Keratinocyte (primary cell): ENCODE results near the gene DDR2. TPM values are rescaled to one million over a fixed set of nuclear protein-coding genes. Genes with fewer than 3 reads are reported as not detected.

Experiments
- DNase-seq: peaks from one replicate; pipeline ENCODE4 v3.0.0-alpha.2; 2011; ENCODE audit warnings: low read depth, missing footprints, low spot score
- FAIRE-seq: peaks from 2 replicates; lab custom pipeline; 2011; peaks lifted over from hg19 to GRCh38; lab: Jason Lieb, UNC
- H2AFZ ChIP-seq: 2 replicates; pipeline ENCODE4 v1.6.0; 2012; ENCODE audit warnings: low read length, control low read depth, inconsistent platforms; ENCODE audit not compliant: control insufficient read depth
- H3K27ac ChIP-seq: 2 replicates; pipeline ENCODE4 v1.5.1; 2011; ENCODE audit warnings: low read length; ENCODE audit not compliant: control insufficient read depth, insufficient read depth
- H3K27me3 ChIP-seq: 3 replicates; pipeline ENCODE4 v1.6.0; 2011; ENCODE audit warnings: low read length; ENCODE audit not compliant: control insufficient read depth, insufficient read depth; ENCODE audit errors: extremely low read depth
- H3K36me3 ChIP-seq, 2 experiments: 2 replicates in 1 of 2; 3 replicates in 1 of 2; pipeline ENCODE4 v1.5.1; 2011; ENCODE audit warnings: low read length in 2 of 2, mild to moderate bottlenecking in 1 of 2; ENCODE audit not compliant: control insufficient read depth in 2 of 2, insufficient read depth in 2 of 2; ENCODE audit errors: extremely low read depth in 1 of 2
- H3K4me1 ChIP-seq: 3 replicates; pipeline ENCODE4 v1.5.1; 2011; ENCODE audit warnings: low read length; ENCODE audit not compliant: control insufficient read depth, insufficient read depth; ENCODE audit errors: extremely low read depth
- H3K4me2 ChIP-seq: 3 replicates; pipeline ENCODE4 v1.6.0; 2011; ENCODE audit warnings: low read depth, low read length; ENCODE audit not compliant: control insufficient read depth, insufficient read depth; ENCODE audit errors: extremely low read depth
- H3K4me3 ChIP-seq, 3 experiments: fragments of 200-600 bp in 1 of 3; sonication (generic) in 1 of 3; 2 replicates in 2 of 3; 3 replicates in 1 of 3; pipeline ENCODE4 v1.5.1; 2011 to 2016; ENCODE audit warnings: low read length in 3 of 3, mild to moderate bottlenecking in 3 of 3, control low read depth in 2 of 3, inconsistent platforms in 1 of 3, low read depth in 1 of 3, mixed read lengths in 1 of 3, mixed run types in 1 of 3, moderate library complexity in 1 of 3; ENCODE audit not compliant: control insufficient read depth in 2 of 3, insufficient read depth in 2 of 3; ENCODE audit errors: extremely low read depth in 1 of 3
- H3K79me2 ChIP-seq: 2 replicates; pipeline ENCODE4 v1.6.0; 2012; ENCODE audit warnings: low read length; ENCODE audit not compliant: control insufficient read depth, insufficient read depth
- H3K9ac ChIP-seq: 3 replicates; pipeline ENCODE4 v1.6.0; 2011; ENCODE audit warnings: low read length; ENCODE audit not compliant: control insufficient read depth, insufficient read depth; ENCODE audit errors: extremely low read depth
- H3K9me1 ChIP-seq: 3 replicates; pipeline ENCODE4 v1.6.0; 2011; ENCODE audit warnings: low read length; ENCODE audit not compliant: control insufficient read depth, insufficient read depth; ENCODE audit errors: extremely low read depth
- H3K9me3 ChIP-seq: 2 replicates; pipeline ENCODE4 v1.5.1; 2012; ENCODE audit warnings: low read depth, low read length; ENCODE audit not compliant: control insufficient read depth
- H4K20me1 ChIP-seq: 3 replicates; pipeline ENCODE4 v1.6.0; 2011; ENCODE audit warnings: low read length; ENCODE audit not compliant: control insufficient read depth, insufficient read depth; ENCODE audit errors: extremely low read depth
- EZH2 ChIP-seq: IDR thresholded peaks from one replicate; pipeline ENCODE4 v1.6.1; 2012; ENCODE audit warnings: inconsistent platforms, mild to moderate bottlenecking, low read length, moderate library complexity
- dilution Hi-C: fragments of 300-500 bp; cut with MboI; formaldehyde crosslinking; loops from one replicate; pipeline ENCODE4 v1.7.0; 2020; ENCODE audit warnings: low sequenced_read_pairs; ENCODE audit not compliant: extremely low pct_ligation_motif_present
- polyA plus RNA-seq, 5 experiments: library from polyadenylated mRNA; depleted of rRNA in 3 of 5; stranded (reverse) in 3 of 5; stranded (forward) in 1 of 5; unstranded in 1 of 5; fragments of >200 nt; gene quantifications; 1 replicate in 1 of 5; 2 replicates in 3 of 5; 3 replicates in 1 of 5; pipeline versions ENCODE4 v1.2.1 to v1.2.3, GENCODE V29; 2011 to 2012; ENCODE audit warnings: missing spikeins in 2 of 5, low read depth in 1 of 5, low replicate concordance in 1 of 5
- TF ChIP-seq, protein P1 (sequence below), 3 experiments: IDR thresholded peaks in 1 of 3; conservative IDR thresholded peaks in 1 of 3; optimal IDR thresholded peaks in 1 of 3; 2 replicates in 2 of 3; 3 replicates in 1 of 3; pipeline versions ENCODE3 to v1.5.1; 2011; ENCODE audit warnings: low read length in 3 of 3, mild to moderate bottlenecking in 3 of 3, moderate library complexity in 2 of 3, control low read depth in 1 of 3, inconsistent platforms in 1 of 3; ENCODE audit not compliant: insufficient read depth in 2 of 3; ENCODE audit errors: extremely low read depth in 1 of 3

The DDR2 gene
- polyA plus RNA-seq, 1 donor (not counting 4 experiments of a cell fraction or from before 2014, with no cell fraction given), result 0.39 TPM

DNA sequence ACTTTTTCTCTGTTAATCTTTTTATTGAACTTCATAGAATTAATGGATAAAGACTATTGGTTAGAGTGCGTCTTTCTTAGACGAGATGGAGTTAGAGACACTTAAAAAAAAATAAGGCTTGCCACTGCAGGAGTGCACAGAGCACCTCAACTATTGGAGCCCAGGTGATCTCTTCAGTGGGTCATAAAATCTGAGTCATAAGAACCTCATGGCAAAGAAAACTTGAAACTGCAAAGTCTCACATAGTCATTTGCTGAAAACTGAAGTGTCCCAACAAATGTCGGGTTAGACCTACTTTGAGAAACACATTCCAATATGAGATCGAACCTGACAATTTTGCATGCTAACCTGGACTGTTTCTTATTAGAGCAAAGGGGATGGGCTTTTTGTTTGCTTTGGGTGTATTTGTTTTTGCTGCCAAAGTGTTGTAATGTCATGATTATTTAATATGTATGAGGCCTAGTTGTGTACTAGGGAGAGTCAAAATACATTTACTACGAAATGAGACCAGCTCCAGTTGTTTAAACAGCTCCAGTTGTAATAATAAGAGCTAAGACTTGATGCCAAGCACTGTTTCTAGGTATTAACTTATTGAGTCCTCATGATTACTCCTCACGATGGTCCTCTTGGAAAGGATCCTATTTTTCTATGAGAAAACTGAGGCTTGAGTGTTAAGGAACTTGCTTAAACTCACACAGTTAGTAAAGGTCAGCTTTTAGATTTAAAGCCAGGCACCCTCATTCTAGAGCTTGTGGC is 65.1 kb downstream of the DDR2 start:
- peak overlapping the region; percentile 9 for H2AFZ ChIP-seq
- no peak for DNase-seq
- peaks cover 20% of the 10 kb centered on the region for H3K4me1 ChIP-seq
- no peaks in the 10 kb centered on the region for H3K9me3 ChIP-seq
- no peak for FAIRE-seq
- no peak overlapping the region for H3K9ac ChIP-seq
- no peaks in the 10 kb centered on the region for H3K36me3 ChIP-seq
- TF ChIP-seq, protein P1, sequence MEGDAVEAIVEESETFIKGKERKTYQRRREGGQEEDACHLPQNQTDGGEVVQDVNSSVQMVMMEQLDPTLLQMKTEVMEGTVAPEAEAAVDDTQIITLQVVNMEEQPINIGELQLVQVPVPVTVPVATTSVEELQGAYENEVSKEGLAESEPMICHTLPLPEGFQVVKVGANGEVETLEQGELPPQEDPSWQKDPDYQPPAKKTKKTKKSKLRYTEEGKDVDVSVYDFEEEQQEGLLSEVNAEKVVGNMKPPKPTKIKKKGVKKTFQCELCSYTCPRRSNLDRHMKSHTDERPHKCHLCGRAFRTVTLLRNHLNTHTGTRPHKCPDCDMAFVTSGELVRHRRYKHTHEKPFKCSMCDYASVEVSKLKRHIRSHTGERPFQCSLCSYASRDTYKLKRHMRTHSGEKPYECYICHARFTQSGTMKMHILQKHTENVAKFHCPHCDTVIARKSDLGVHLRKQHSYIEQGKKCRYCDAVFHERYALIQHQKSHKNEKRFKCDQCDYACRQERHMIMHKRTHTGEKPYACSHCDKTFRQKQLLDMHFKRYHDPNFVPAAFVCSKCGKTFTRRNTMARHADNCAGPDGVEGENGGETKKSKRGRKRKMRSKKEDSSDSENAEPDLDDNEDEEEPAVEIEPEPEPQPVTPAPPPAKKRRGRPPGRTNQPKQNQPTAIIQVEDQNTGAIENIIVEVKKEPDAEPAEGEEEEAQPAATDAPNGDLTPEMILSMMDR (optimal IDR thresholded peaks at IDR 0.05 in 1 of 3, IDR thresholded peaks at IDR 0.05 in 1 of 3, conservative IDR thresholded peaks at IDR 0.05 in 1 of 3; ENCODE audit: extremely low read depth in 1 of 3, insufficient read depth in 2 of 3, low read length in 3 of 3), result no peak
- TF ChIP-seq EZH2, result no peak
- H3K4me3 ChIP-seq, result no peak overlapping the region
- no peaks in the 10 kb centered on the region for H3K27me3 ChIP-seq
- peak overlapping the region; percentile 69 for H3K4me2 ChIP-seq
- H4K20me1 ChIP-seq, result no peaks in the 10 kb centered on the region
- H3K79me2 ChIP-seq, result no peaks in the 10 kb centered on the region
- H3K9me1 ChIP-seq, result no peaks in the 10 kb centered on the region
- no peak overlapping the region for H3K27ac ChIP-seq
- dilution Hi-C loops, result no loop called here

DNA sequence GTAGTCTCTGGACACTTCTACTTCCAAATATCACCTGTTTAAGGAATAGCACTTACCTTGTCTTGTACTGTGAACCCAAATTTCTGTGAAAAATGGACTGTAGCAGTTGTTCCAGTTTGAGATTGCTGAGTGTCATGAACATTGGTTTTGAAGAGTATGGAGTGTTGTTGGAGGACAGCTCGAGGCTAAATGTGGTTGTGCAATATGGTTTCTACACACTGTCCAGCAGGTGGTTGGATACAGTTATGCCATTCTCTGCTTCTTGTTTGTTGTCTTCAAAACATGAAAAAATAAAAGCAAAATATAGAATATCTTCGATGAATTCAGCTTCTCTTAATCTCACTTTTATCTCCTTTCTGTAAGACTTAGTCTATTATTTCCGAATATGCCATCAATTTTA is 67.1 kb downstream of the DDR2 start:
- H3K9me1 ChIP-seq, result no peaks in the 10 kb centered on the region
- H2AFZ ChIP-seq, result no peak overlapping the region
- H3K4me1 ChIP-seq, result peaks cover 20% of the 10 kb centered on the region
- H3K36me3 ChIP-seq, result no peaks in the 10 kb centered on the region
- no peak for DNase-seq
- no peak for FAIRE-seq
- no peak overlapping the region for H3K4me3 ChIP-seq
- H3K4me2 ChIP-seq, result no peak overlapping the region
- H4K20me1 ChIP-seq, result no peaks in the 10 kb centered on the region
- no peaks in the 10 kb centered on the region for H3K27me3 ChIP-seq
- H3K27ac ChIP-seq, result no peak overlapping the region
- no peaks in the 10 kb centered on the region for H3K9me3 ChIP-seq
- H3K79me2 ChIP-seq, result no peaks in the 10 kb centered on the region
- TF ChIP-seq EZH2, result no peak
- TF ChIP-seq, protein P1 (optimal IDR thresholded peaks at IDR 0.05 in 1 of 3, IDR thresholded peaks at IDR 0.05 in 1 of 3, conservative IDR thresholded peaks at IDR 0.05 in 1 of 3; ENCODE audit: extremely low read depth in 1 of 3, insufficient read depth in 2 of 3, low read length in 3 of 3), result no peak
- dilution Hi-C loops, result no loop called here
- H3K9ac ChIP-seq, result no peak overlapping the region
